ENCODE data around the gene TNNI2.

The TNNI2 gene

GRCh38 chr11:1888811-1889210 lies 50.0 kb downstream of the TNNI2 start:
- Histone ChIP-seq H3K36me3 (ENCODE audit: control insufficient read depth in 2 of 2, insufficient read depth in 1 of 2, low read length in 2 of 2) (no peaks in the 10 kb centered on the region), H3K9me3 (ENCODE audit: control insufficient read depth, insufficient read depth, low read depth, low read length) (no peaks in the 10 kb centered on the region), H3K27ac (ENCODE audit: extremely low read depth, low read depth, low read length) (no peak overlapping the region), H3K4me3 (ENCODE audit: low read depth, low read length) (no peak overlapping the region), H3K4me1 (ENCODE audit: control insufficient read depth, insufficient read depth, low read length) (no peaks in the 10 kb centered on the region)
- POLR2A ChIA-PET, result no interaction called here
- TF ChIP-seq EGR2 (tag by site-specific recombination; IDR thresholded peaks at IDR 0.05; ENCODE audit: low read depth) (no peak), ELK4 (IDR thresholded peaks at IDR 0.05; ENCODE audit: borderline replicate concordance, low read depth, low read length) (no peak), ZNF473 (tag by site-specific recombination; IDR thresholded peaks at IDR 0.05) (no peak), ZNF544 (tag by site-specific recombination; IDR thresholded peaks at IDR 0.05) (no peak), PRDM6 (tag by site-specific recombination; IDR thresholded peaks at IDR 0.05) (no peak)
- CTCF ChIA-PET, result interaction anchor here (0.6 kb wide), 1 partner anchor 44 kb away, joined by 3 read pairs; no protein-coding TSS in a partner anchor

- ChIA-PET CTCF (interaction anchor here (0.6 kb wide), 1 partner anchor 10 kb away, joined by 3 read pairs; no protein-coding TSS in a partner anchor), POLR2A (no interaction called here)
- H3K9me3 ChIP-seq (ENCODE audit: control insufficient read depth, insufficient read depth, low read depth, low read length), result no peaks in the 10 kb centered on the region
- no peak overlapping the region for H3K27ac ChIP-seq (ENCODE audit: extremely low read depth, low read depth, low read length)
- no peaks in the 10 kb centered on the region for H3K36me3 ChIP-seq (ENCODE audit: control insufficient read depth in 2 of 2, insufficient read depth in 1 of 2, low read length in 2 of 2)
- no peak overlapping the region for H3K4me3 ChIP-seq (ENCODE audit: low read depth, low read length)
- TF ChIP-seq ZNF785 (tag by site-specific recombination; IDR thresholded peaks at IDR 0.05), result no peak
- no peak for TF ChIP-seq ZSCAN4 (tag by site-specific recombination; IDR thresholded peaks at IDR 0.05)
- TF ChIP-seq GFI1B (tag by site-specific recombination; IDR thresholded peaks at IDR 0.05), result no peak
- TF ChIP-seq ZNF645 (tag by site-specific recombination; IDR thresholded peaks at IDR 0.05), result no peak
- TF ChIP-seq ZNF514 (tag by site-specific recombination; IDR thresholded peaks at IDR 0.05), result no peak
- no peak for TF ChIP-seq OSR2 (tag by site-specific recombination; IDR thresholded peaks at IDR 0.05)
- TF ChIP-seq ZNF148 (tag by site-specific recombination; IDR thresholded peaks at IDR 0.05; ENCODE audit: borderline replicate concordance), result no peak
- TF ChIP-seq ZNF837 (tag by site-specific recombination; IDR thresholded peaks at IDR 0.05), result no peak
- no peak for TF ChIP-seq BCL11A (tag by site-specific recombination; IDR thresholded peaks at IDR 0.05; ENCODE audit: low read depth)
- TF ChIP-seq ZNF362 (tag by site-specific recombination; IDR thresholded peaks at IDR 0.05), result no peak
- TF ChIP-seq ZNF558 (tag by site-specific recombination; IDR thresholded peaks at IDR 0.05), result no peak
- TF ChIP-seq TCF7L2 (IDR thresholded peaks at IDR 0.05; ENCODE audit: borderline replicate concordance, low read depth, low read length), result no peak
- no peaks in the 10 kb centered on the region for H3K4me1 ChIP-seq (ENCODE audit: control insufficient read depth, insufficient read depth, low read length)
Measured at GRCh38 chr11:1889224-1889930, 50.6 kb downstream of the TNNI2 start.

All from HEK293 (cell line).